CD4-positive, alpha-beta T cell treated with Interleukin-15 for 1 hour (primary cell): ENCODE measurements around the gene GOLT1A.

Experiments
- DNase-seq: peaks from one replicate; pipeline ENCODE4 v3.0.0-alpha.2; 2020

The GOLT1A gene

GRCh38 chr1:204216880-204217647, 3.3 kb upstream of the GOLT1A start:
- no peak for DNase-seq

DNA sequence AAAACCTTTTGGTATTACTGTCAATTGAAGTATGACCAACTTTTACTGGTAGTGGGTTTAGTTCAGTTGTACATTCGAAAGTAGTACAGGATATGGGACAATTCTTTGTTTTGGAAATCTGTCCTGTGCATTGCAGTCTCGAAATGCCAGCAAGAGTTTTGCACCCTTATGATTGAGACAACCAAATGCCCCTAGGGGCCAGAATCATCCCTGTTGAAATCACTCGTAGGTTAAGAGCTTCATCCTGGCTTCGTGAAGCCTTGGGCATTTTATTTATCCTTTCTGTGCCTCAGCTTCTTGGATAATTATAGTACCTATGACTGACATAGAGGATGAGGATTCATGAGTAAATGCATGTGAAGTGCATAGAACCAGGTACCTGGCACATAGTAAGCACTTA, 2.4 kb upstream of the GOLT1A start:
- DNase-seq = no peak

DNA sequence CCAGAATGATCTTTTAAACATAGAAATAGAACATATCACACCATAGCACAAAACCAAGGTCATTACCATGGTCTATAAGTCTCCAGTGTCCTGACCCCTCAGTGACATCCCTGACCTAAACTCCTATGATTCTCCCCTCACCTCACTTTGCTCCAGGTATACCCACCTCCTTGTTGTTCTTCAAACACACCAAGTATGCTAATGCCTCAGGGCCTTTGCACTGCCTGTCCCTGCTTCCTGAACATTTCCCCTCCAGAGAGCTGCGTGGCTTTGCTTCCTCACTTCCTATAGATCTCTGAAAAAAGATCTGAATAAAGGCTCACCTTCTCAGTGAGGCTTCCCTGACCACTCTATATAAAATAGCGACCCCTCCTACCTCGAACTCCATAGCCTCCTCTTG, 1.1 kb downstream of the GOLT1A start:
- no peak for DNase-seq

DNA sequence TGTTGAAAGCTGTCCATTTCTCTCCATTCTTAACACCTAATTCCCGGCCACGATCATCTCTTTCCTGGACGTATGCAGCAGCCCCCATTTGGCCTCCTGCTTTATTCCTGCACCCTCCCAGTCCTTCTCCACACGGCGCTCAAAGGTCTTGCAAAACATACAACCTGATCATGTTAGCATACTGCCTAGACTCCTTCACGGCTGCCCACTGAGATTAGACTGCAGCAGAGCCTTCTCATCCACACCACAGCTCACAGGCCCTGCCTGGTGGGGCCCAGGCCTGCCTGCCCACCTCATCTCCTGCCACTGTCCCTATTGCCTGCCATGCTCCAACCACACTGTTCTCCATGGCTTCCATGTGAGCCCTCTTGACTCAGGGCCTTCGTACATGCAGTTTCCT, 2.7 kb downstream of the GOLT1A start:
- no peak for DNase-seq

DNA sequence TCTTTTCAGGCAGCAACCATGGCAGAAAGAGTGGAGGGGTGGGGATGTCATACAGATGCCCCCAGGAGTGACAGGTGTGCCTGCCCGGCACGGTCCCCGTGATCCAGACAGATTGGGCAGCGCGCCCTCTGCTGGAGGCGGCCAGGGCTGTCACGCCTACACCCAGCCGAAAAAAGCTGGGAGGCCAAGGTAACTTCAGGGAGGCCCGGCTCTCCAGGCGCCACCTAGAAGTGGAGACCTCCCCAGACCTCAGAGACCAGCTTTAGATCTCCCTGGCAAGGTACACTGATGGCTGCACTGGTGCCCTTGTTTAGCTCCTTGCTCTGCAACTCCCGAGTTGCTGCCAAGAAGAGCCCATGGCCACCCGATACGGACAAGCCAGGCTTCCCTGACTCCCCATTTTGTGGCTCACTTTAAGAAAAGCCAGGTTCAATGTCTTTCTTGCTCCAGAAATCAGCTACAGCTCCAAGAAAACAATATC, 6.6 kb downstream of the GOLT1A start:
- DNase-seq = peak; percentile 51

DNA sequence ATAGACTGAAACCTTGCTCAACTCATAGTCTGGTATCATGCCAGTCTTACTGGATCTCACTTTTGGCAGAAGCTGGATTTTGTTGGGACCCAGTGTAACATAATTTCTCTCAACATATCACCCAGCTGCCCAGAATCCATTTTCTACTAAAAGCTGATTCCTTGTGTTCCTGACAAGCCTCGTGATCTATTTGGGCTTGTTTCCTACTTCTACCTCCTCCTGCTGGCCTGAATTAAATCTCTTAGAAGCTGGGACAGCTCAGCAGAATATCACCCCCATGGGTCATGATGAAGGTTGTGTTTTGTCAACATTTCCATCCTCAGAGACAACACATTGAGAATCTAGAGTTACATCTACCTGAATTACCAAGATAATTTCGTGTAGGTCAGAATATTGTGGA, 7.7 kb downstream of the GOLT1A start:
- no peak for DNase-seq

GRCh38 chr1:204205486-204205885, 8.3 kb downstream of the GOLT1A start:
- no peak for DNase-seq

DNA sequence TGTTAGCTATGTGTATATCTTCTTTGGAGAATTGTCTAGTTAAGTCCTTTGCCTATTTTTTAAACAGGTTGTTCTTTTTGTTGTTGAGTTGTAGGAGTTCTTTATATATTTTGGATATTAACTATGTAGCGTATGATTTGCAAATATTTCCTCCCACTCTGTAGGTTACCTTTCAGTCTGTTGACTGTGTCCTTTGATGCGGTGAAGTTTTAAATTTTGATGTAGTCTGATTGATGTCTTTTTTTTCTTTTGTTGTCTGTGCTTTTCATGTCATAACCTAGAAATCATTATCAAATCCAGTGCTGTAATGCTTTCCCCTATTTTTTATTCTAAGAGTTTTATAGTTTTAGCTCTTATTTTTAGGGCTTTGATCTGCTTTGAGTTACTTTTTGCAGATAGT, 8.8 kb downstream of the GOLT1A start:
- no peak for DNase-seq

DNA sequence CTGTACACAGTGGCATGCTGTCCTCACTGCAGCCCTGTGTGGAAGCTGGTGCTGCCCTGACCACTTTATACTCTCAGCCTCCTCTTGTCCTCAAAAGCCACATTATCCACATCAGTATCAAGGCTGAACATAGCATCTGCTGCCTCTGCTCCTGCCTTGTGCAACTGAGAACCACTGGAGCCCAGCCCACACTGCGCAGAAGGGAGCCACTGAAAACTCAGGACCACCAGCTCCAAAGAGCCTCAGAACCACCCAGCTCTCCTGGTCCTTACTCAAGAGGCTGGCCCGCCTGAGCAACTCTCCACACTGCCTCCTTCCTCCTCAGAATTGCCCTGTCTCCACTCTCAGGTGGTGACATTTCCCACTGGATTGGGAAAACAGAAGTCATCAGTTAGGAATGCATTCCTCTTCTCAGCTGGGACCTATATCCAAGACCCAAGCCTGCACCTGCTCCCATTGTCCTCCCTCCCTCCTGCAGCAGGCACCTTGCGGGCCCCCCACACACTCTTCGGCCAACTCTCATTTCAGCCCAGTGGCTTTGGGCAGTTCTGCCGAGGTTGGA, 10.5 kb downstream of the GOLT1A start:
- DNase-seq = no peak

GRCh38 chr1:204202481-204202880, 11.3 kb downstream of the GOLT1A start:
- DNase-seq = no peak

- no peak for DNase-seq
These were observed 12.3 kb downstream of the GOLT1A start for GRCh38 chr1:204201348-204202040.

DNA sequence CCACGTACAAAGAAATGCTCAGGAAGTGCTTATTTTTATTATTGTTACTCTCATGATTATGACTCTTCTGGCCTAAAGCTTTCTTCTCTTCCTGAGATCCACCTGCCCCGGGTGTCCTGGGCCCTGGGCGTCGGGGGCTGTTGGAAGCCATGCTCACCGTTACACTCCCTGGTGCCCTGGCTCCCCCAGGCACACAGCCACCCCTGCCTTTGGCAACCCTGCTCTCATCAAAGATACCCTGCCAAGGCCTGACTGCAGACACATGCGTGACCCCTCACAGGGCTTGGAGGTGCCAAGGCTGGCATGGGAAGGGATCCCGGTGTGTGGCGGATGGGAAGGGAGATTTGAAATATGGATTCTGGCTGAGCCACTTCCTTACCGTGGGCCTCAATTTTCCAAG, 14.2 kb downstream of the GOLT1A start:
- DNase-seq = no peak

- no peak for DNase-seq
These were observed 15.1 kb downstream of the GOLT1A start for GRCh38 chr1:204198348-204199340.

GRCh38 chr1:204197068-204197467, 16.7 kb downstream of the GOLT1A start:
- DNase-seq = no peak

- no peak for DNase-seq
These were observed 17.6 kb downstream of the GOLT1A start, which contains the start of gene KISS1 for GRCh38 chr1:204196068-204196795. Gene KISS1 (minus strand): TSS chr1:204196491. CDS start chr1:204192876, 3,615 bp downstream.

DNA sequence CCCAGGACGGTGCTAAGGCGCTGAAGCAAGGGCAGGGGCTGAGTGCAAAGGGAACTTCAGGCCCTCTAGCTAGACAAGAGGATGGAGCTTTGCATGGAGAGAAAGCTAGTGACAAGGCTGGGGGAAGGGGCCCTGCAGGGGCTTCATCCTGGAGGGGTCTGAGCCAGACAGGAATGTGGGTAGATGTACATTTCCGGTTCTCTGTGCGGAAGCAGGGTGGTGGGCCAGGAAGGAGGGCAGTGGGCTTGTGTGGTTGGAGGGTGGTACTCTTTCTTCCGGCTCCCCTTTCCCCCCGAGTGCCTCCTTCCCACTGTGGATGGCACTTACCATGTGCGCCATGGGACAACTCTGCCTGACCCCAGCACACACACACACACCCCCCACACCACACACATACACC, 19.0 kb downstream of the GOLT1A start:
- DNase-seq = no peak

GRCh38 chr1:204194080-204194479, 19.7 kb downstream of the GOLT1A start:
- DNase-seq = no peak

GRCh38 chr1:204192589-204193352, 21.0 kb downstream of the GOLT1A start:
- no peak for DNase-seq

GRCh38 chr1:204192046-204192445, 21.7 kb downstream of the GOLT1A start:
- no peak for DNase-seq

DNA sequence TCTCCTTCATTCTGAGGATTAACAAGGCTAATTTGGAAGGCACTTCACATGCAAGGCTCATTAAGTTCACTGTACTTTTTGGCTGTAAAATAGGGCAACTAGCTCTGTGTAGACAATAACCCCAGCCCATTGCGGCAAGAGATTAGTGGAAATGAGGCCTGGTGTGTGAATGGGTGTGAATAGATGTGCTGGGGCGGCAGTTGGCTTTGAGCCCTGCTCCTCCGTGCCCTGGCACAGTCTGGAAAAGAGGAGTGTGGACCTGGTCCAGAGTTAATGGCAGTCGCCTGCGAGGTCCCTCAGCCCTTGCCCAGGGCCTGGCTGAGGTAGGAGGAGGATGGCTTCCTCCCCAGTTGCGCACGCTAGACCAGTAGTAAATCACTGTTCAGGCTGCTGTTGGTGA, 22.3 kb downstream of the GOLT1A start:
- no peak for DNase-seq
